Choroid plexus epithelial cell (primary cell): ENCODE measurements around the gene ERBIN.

Experiments
- DNase-seq: peaks from one replicate; pipeline ENCODE4 v3.0.0-alpha.2; 2010; ENCODE audit warnings: low read depth
- H3K4me3 ChIP-seq: 2 replicates; pipeline ENCODE4 v1.5.1; 2011; ENCODE audit warnings: low read depth, mild to moderate bottlenecking, control low read depth, low read length, moderate library complexity
- CTCF ChIP-seq: conservative IDR thresholded peaks from 2 replicates; pipeline ENCODE4 v1.5.1; 2011; ENCODE audit warnings: low read depth, mild to moderate bottlenecking, control low read depth, inconsistent platforms, low read length, moderate library complexity

ERBIN gene

GRCh38 chr5:65981548-65981947 lies 55.2 kb downstream of the ERBIN start:
- no peak overlapping the region for H3K4me3 ChIP-seq
- no peak for DNase-seq
- no peak for TF ChIP-seq CTCF

GRCh38 chr5:65981969-65982619 lies 55.7 kb downstream of the ERBIN start:
- TF ChIP-seq CTCF, result no peak
- no peak for DNase-seq
- H3K4me3 ChIP-seq, result no peak overlapping the region

- TF ChIP-seq CTCF, result no peak
- DNase-seq, result no peak
- no peak overlapping the region for H3K4me3 ChIP-seq
Measured at GRCh38 chr5:65982635-65983034, 56.3 kb downstream of the ERBIN start.

- H3K4me3 ChIP-seq, result no peak overlapping the region
- DNase-seq, result no peak
- no peak for TF ChIP-seq CTCF
Measured at GRCh38 chr5:65984098-65984885, 57.9 kb downstream of the ERBIN start.

- H3K4me3 ChIP-seq, result no peak overlapping the region
- no peak for TF ChIP-seq CTCF
- DNase-seq, result peak; percentile 73
Measured at GRCh38 chr5:65986050-65986451, 59.7 kb downstream of the ERBIN start.

- no peak overlapping the region for H3K4me3 ChIP-seq
- no peak for TF ChIP-seq CTCF
- no peak for DNase-seq
Measured at GRCh38 chr5:65986796-65987195, 60.4 kb downstream of the ERBIN start.

GRCh38 chr5:65987982-65988381 lies 61.6 kb downstream of the ERBIN start:
- no peak for DNase-seq
- no peak overlapping the region for H3K4me3 ChIP-seq
- no peak for TF ChIP-seq CTCF
